ENCODE results near the gene UNC13B. TPM values are rescaled to one million over a fixed set of nuclear protein-coding genes. Genes with fewer than 3 reads are reported as not detected.
"Not testable (repeated sequence)": the region's sequence is repeated elsewhere in the genome, so short reads cannot be mapped to it uniquely, and the experiment has no call there.

UNC13B gene
- total RNA-seq, 1 donor, result 25.3 TPM

- H3K4me3 ChIP-seq (ENCODE audit: insufficient read depth, low read length), result no peak overlapping the region
- H3K4me1 ChIP-seq (ENCODE audit: insufficient read depth, low read length), result no peaks in the 10 kb centered on the region
- H3K36me3 ChIP-seq (ENCODE audit: insufficient read depth, low read length), result peaks cover 3% of the 10 kb centered on the region
- H3K9me3 ChIP-seq (ENCODE audit: low read depth, low read length), result no peaks in the 10 kb centered on the region
- H4K20me1 ChIP-seq (ENCODE audit: insufficient read depth, low read length), result no peaks in the 10 kb centered on the region
- H3K79me2 ChIP-seq (ENCODE audit: insufficient read depth, low read length), result no peaks in the 10 kb centered on the region
- no peaks in the 10 kb centered on the region for H3K27me3 ChIP-seq (ENCODE audit: insufficient read depth, low read length)
- H2AFZ ChIP-seq (ENCODE audit: low read length), result no peak overlapping the region
- TF ChIP-seq CTCF (IDR thresholded peaks at IDR 0.05; ENCODE audit: extremely low read depth, low read depth, low read length), result no peak
- no peak overlapping the region for H3K4me2 ChIP-seq (ENCODE audit: insufficient read depth, low read length)
- no peak overlapping the region for H3K27ac ChIP-seq (ENCODE audit: low read depth, low read length)
- DNase-seq (ENCODE audit: insufficient read length, low spot score, missing footprints), result no peak
These were observed 237.0 kb downstream of the UNC13B start for GRCh38 chr9:35398651-35399335.

- no peaks in the 10 kb centered on the region for H3K36me3 ChIP-seq (ENCODE audit: insufficient read depth, low read length)
- no peaks in the 10 kb centered on the region for H3K4me1 ChIP-seq (ENCODE audit: insufficient read depth, low read length)
- no peak overlapping the region for H3K4me2 ChIP-seq (ENCODE audit: insufficient read depth, low read length)
- H3K9me3 ChIP-seq (ENCODE audit: low read depth, low read length), result no peaks in the 10 kb centered on the region
- H3K27ac ChIP-seq (ENCODE audit: low read depth, low read length), result no peak overlapping the region
- H4K20me1 ChIP-seq (ENCODE audit: insufficient read depth, low read length), result no peaks in the 10 kb centered on the region
- no peaks in the 10 kb centered on the region for H3K27me3 ChIP-seq (ENCODE audit: insufficient read depth, low read length)
- H3K79me2 ChIP-seq (ENCODE audit: insufficient read depth, low read length), result no peaks in the 10 kb centered on the region
- DNase-seq (ENCODE audit: insufficient read length, low spot score, missing footprints), result no peak
- H3K4me3 ChIP-seq (ENCODE audit: insufficient read depth, low read length), result no peak overlapping the region
- H2AFZ ChIP-seq (ENCODE audit: low read length), result no peak overlapping the region
- TF ChIP-seq CTCF (IDR thresholded peaks at IDR 0.05; ENCODE audit: extremely low read depth, low read depth, low read length), result no peak
These were observed 243.1 kb downstream of the UNC13B start for GRCh38 chr9:35404865-35405264.

GRCh38 chr9:35406183-35406959 is 244.6 kb downstream of the UNC13B start:
- no peak for TF ChIP-seq CTCF (IDR thresholded peaks at IDR 0.05; ENCODE audit: extremely low read depth, low read depth, low read length)
- H3K4me2 ChIP-seq (ENCODE audit: insufficient read depth, low read length), result no peak overlapping the region
- DNase-seq (ENCODE audit: insufficient read length, low spot score, missing footprints), result no peak
- H3K27me3 ChIP-seq (ENCODE audit: insufficient read depth, low read length), result no peaks in the 10 kb centered on the region
- no peaks in the 10 kb centered on the region for H3K36me3 ChIP-seq (ENCODE audit: insufficient read depth, low read length)
- no peaks in the 10 kb centered on the region for H3K9me3 ChIP-seq (ENCODE audit: low read depth, low read length)
- no peak overlapping the region for H3K27ac ChIP-seq (ENCODE audit: low read depth, low read length)
- H3K4me3 ChIP-seq (ENCODE audit: insufficient read depth, low read length), result no peak overlapping the region
- H2AFZ ChIP-seq (ENCODE audit: low read length), result no peak overlapping the region
- no peaks in the 10 kb centered on the region for H3K79me2 ChIP-seq (ENCODE audit: insufficient read depth, low read length)
- H4K20me1 ChIP-seq (ENCODE audit: insufficient read depth, low read length), result no peaks in the 10 kb centered on the region
- H3K4me1 ChIP-seq (ENCODE audit: insufficient read depth, low read length), result no peaks in the 10 kb centered on the region

- H4K20me1 ChIP-seq (ENCODE audit: insufficient read depth, low read length), result no peaks in the 10 kb centered on the region
- H3K27me3 ChIP-seq (ENCODE audit: insufficient read depth, low read length), result no peaks in the 10 kb centered on the region
These were observed 246.0 kb downstream of the UNC13B start for GRCh38 chr9:35407846-35408245.

GRCh38 chr9:35409434-35409833 is 247.6 kb downstream of the UNC13B start:
- not testable (repeated sequence) for H4K20me1 ChIP-seq (ENCODE audit: insufficient read depth, low read length); H3K9me3 ChIP-seq (ENCODE audit: low read depth, low read length); H3K27ac ChIP-seq (ENCODE audit: low read depth, low read length); H3K4me2 ChIP-seq (ENCODE audit: insufficient read depth, low read length); H3K36me3 ChIP-seq (ENCODE audit: insufficient read depth, low read length); H3K4me3 ChIP-seq (ENCODE audit: insufficient read depth, low read length); DNase-seq (ENCODE audit: insufficient read length, low spot score, missing footprints); H2AFZ ChIP-seq (ENCODE audit: low read length); H3K4me1 ChIP-seq (ENCODE audit: insufficient read depth, low read length); H3K27me3 ChIP-seq (ENCODE audit: insufficient read depth, low read length); H3K79me2 ChIP-seq (ENCODE audit: insufficient read depth, low read length)

More at GRCh38 chr9:35407846-35408245, 246.0 kb downstream of the UNC13B start:
- no peak overlapping the region for H3K4me3 ChIP-seq (ENCODE audit: insufficient read depth, low read length)
- no peak overlapping the region for H3K27ac ChIP-seq (ENCODE audit: low read depth, low read length)
- no peaks in the 10 kb centered on the region for H3K36me3 ChIP-seq (ENCODE audit: insufficient read depth, low read length)
- DNase-seq (ENCODE audit: insufficient read length, low spot score, missing footprints), result no peak
- no peaks in the 10 kb centered on the region for H3K79me2 ChIP-seq (ENCODE audit: insufficient read depth, low read length)
- no peaks in the 10 kb centered on the region for H3K4me1 ChIP-seq (ENCODE audit: insufficient read depth, low read length)
- H3K9me3 ChIP-seq (ENCODE audit: low read depth, low read length), result no peaks in the 10 kb centered on the region
- no peak for TF ChIP-seq CTCF (IDR thresholded peaks at IDR 0.05; ENCODE audit: extremely low read depth, low read depth, low read length)
- H2AFZ ChIP-seq (ENCODE audit: low read length), result no peak overlapping the region
- no peak overlapping the region for H3K4me2 ChIP-seq (ENCODE audit: insufficient read depth, low read length)
